ENCODE data around the gene CAMK4. TPM values are rescaled to one million over a fixed set of nuclear protein-coding genes. Genes with fewer than 3 reads are reported as not detected.

CAMK4 gene
- polyA plus RNA-seq, 1 donor from 2014 or later: 16.6 TPM

GRCh38 chr5:111187079-111187478 lies 37.1 kb upstream of the CAMK4 start:
- Histone ChIP-seq H3F3A (ENCODE audit: insufficient read depth, low read length, poor library complexity, severe bottlenecking) (no peaks in the 10 kb centered on the region), H3K79me2 (replicated peaks; ENCODE audit: insufficient read depth, low read length) (no peaks in the 10 kb centered on the region), H3K27me3 (ENCODE audit: insufficient read depth, low read depth, low read length) (no peaks in the 10 kb centered on the region), H3K27ac (ENCODE audit: low read length) (no peak overlapping the region), H3K9me2 (ENCODE audit: insufficient read depth, low read length) (no peaks in the 10 kb centered on the region), H3K9ac (ENCODE audit: low read length) (no peak overlapping the region), H3K4me2 (ENCODE audit: low read length) (no peak overlapping the region), H2AFZ (ENCODE audit: low read depth, low read length) (no peak overlapping the region), H3K9me3 (ENCODE audit: low read length) (no peaks in the 10 kb centered on the region), H3K36me3 (ENCODE audit: insufficient read depth, low read length) (no peaks in the 10 kb centered on the region), H4K20me1 (ENCODE audit: insufficient read depth) (no peaks in the 10 kb centered on the region), H3K4me3 (ENCODE audit: low read length) (no peak overlapping the region)
- TF ChIP-seq TAF1 (IDR thresholded peaks at IDR 0.05; ENCODE audit: low read depth) (no peak), RAD21 (conservative IDR thresholded peaks at IDR 0.05) (no peak), POLR2AphosphoS5 (IDR thresholded peaks at IDR 0.05) (no peak), EZH2 (IDR thresholded peaks at IDR 0.05; ENCODE audit: borderline replicate concordance, insufficient read depth, low read length, poor library complexity, severe bottlenecking) (no peak), CTCF (IDR thresholded peaks at IDR 0.05; ENCODE audit: poor library complexity, severe bottlenecking) (no peak), EP300 (conservative IDR thresholded peaks at IDR 0.05; ENCODE audit: poor library complexity, severe bottlenecking) (no peak), REST (IDR thresholded peaks at IDR 0.05; ENCODE audit: borderline replicate concordance) (no peak), MXI1 (conservative IDR thresholded peaks at IDR 0.05; ENCODE audit: poor library complexity, severe bottlenecking) (no peak), SMC3 (conservative IDR thresholded peaks at IDR 0.05; ENCODE audit: poor library complexity) (no peak)

GRCh38 chr5:111194053-111194452 lies 30.1 kb upstream of the CAMK4 start:
- no peak overlapping the region for H3K27ac ChIP-seq (ENCODE audit: low read length)
- H4K20me1 ChIP-seq (ENCODE audit: insufficient read depth): no peaks in the 10 kb centered on the region
- no peaks in the 10 kb centered on the region for H3K36me3 ChIP-seq (ENCODE audit: insufficient read depth, low read length)
- no peak overlapping the region for H2AFZ ChIP-seq (ENCODE audit: low read depth, low read length)
- H3K9me3 ChIP-seq (ENCODE audit: low read length): no peaks in the 10 kb centered on the region
- H3K9me2 ChIP-seq (ENCODE audit: insufficient read depth, low read length): no peaks in the 10 kb centered on the region
- no peak overlapping the region for H3K4me3 ChIP-seq (ENCODE audit: low read length)
- no peak for TF ChIP-seq POLR2AphosphoS5 (IDR thresholded peaks at IDR 0.05)
- TF ChIP-seq SMC3 (conservative IDR thresholded peaks at IDR 0.05; ENCODE audit: poor library complexity): no peak
- no peak for TF ChIP-seq MXI1 (conservative IDR thresholded peaks at IDR 0.05; ENCODE audit: poor library complexity, severe bottlenecking)
- TF ChIP-seq TAF1 (IDR thresholded peaks at IDR 0.05; ENCODE audit: low read depth): no peak
- TF ChIP-seq RAD21 (conservative IDR thresholded peaks at IDR 0.05): no peak
- TF ChIP-seq EP300 (conservative IDR thresholded peaks at IDR 0.05; ENCODE audit: poor library complexity, severe bottlenecking): no peak
- no peak for TF ChIP-seq REST (IDR thresholded peaks at IDR 0.05; ENCODE audit: borderline replicate concordance)
- TF ChIP-seq CTCF (IDR thresholded peaks at IDR 0.05; ENCODE audit: poor library complexity, severe bottlenecking): no peak
- TF ChIP-seq EZH2 (IDR thresholded peaks at IDR 0.05; ENCODE audit: borderline replicate concordance, insufficient read depth, low read length, poor library complexity, severe bottlenecking): no peak
- no peaks in the 10 kb centered on the region for H3F3A ChIP-seq (ENCODE audit: insufficient read depth, low read length, poor library complexity, severe bottlenecking)
- no peaks in the 10 kb centered on the region for H3K27me3 ChIP-seq (ENCODE audit: insufficient read depth, low read depth, low read length)
- H3K79me2 ChIP-seq (replicated peaks; ENCODE audit: insufficient read depth, low read length): no peaks in the 10 kb centered on the region
- no peak overlapping the region for H3K4me2 ChIP-seq (ENCODE audit: low read length)
- H3K9ac ChIP-seq (ENCODE audit: low read length): no peak overlapping the region

All from neural cell (in vitro differentiated cells).